ENCODE measurements around the gene ETFB.

ETFB gene

DNA sequence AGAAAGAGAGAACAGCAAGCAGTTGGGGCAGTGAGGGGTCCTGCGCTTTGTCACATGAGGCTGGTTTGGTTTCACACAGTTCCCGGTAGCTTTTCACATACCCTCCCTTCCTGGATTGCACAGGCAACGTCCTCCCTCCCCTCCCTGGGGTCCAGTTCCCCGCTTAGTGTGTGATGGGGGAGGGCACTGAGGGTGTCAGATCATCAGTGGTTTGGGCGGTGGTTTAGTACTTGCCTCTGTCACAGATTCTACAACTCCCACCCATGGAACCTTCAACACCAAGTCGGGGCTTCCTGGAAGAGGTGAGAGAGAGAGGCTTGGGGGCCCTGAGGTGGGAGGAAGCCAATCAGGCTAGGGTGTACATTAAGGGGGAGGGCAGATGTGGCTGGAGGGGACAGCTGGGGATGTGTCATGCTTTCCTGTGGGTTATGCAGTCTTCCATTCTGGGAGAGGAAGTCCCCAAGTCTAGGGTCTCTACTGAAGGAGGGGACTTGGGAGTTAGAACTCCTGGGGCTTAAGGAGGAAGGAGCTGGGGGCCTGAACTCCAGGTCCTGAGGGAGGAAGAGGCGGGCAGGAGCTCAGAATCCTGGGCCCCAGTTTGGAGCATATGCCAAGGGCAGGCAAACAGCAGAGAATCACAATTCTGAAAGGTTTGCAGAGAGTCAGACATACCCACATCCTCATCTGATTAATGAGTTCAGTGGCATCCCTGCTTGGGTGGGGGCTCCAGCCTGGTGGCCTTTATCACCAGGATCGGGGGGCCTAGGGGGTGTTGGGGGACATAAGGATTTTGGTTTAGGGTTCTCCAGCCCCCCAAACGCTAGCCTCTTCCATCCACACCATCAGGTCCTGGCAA is 6.7 kb upstream of the ETFB start, which contains the start of gene NKG7:
NKG7 (minus strand) TSS at position 6 of the 856 bp plus-strand sequence. CDS start 119 bp downstream, outside the sequence.
- no peak for DNase-seq

DNA sequence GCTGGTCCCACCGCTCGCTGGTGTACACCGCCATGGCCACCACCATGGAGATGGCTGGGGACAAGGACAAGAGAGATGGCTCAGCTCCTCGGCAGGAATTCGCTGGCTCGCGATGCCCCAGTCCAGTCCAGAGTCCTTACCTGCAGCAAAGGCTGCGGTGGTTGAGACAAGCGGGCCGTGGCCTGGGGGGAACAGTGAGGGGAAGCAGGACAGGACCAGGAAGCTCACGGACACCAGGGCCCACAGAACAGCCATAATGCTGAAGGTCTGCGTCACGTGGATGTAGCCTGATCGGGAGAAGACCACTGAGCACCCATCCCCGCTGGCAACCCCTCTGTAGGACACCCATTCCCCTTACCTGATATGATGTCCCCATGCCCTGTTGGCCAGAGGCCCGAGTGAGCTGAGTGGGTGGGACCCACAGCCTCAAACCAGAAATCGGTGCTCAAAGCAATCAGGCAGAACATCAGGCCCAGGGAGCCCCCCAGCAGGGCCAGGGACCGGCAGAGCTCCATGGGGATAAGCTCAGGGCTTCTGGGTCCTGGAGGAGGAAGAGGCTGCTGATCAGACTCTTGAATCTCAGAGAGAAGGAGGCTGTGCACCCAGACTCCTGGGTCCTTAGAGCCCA is 5.9 kb upstream of the ETFB start:
- no peak for DNase-seq

GRCh38 chr19:51371186-51371690 is 5.0 kb upstream of the ETFB start:
- no peak for DNase-seq

GRCh38 chr19:51370230-51370629 is 4.0 kb upstream of the ETFB start:
- DNase-seq: no peak

DNA sequence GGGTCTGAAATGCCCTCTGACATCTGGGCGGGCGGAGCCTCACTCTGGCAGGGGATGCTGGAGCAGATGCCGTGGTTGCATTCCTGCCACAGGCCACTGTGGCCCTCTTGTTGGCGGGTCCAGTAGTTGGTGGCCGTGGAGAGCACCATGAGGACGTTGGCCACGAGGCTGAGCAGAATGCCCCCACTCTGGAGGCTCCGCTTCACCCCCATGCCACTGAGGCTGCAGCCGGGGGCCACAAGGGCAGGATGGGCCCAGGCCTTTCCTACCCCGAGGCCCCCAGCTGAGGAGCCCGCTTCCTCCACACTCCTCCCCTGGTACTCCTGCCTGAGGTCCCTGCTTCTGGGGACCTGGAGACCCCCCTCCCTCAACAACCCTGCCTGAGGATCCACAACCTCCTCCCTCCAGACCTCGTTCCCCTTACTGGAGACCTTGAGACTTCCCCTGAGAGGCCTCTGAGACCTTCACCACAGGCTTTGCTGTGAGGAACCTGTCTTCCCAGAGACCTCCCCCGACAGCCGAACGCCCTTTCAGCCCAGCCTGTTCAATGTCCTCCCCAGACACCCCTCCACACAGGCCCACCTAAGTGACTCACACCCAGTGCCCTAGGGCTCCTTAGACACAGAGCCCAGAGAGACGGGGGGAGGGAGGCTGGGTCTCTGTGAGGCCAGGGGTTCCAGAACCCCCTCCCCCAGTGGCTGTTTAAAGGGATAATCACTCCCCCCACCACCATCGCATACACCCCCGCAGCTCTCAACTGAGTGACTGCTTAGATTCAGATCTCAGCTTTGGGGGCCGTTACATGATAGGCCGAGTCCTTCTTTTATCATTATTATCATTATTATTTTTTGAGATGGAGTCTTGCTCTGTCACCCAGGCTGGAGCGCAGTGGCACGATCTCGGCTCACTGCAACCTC is 2.4 kb upstream of the ETFB start, which contains the start of gene CLDND2:
CLDND2 (minus strand) TSS at position 638 of the 917 bp plus-strand sequence; CDS start at position 212, 426 bp downstream.
- DNase-seq: no peak

GRCh38 chr19:51367565-51368365 is 1.6 kb upstream of the ETFB start:
- DNase-seq: peak; percentile 94 to 99

DNA sequence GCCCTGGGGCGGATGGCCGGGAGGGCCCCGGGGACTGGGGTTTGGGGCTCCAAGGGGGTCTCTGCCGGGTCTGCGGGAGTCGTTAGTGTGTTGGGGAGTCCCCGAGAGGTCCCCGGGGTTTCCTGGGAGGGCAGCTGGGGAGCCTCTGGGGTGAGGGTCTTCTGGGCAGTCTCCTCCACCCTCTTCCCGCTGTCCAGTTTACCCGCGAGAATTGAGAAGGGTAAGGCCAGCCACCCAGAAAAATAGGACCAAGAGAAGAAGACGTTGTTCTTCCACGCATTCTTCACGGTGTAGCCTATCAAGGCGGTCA is 1.0 kb upstream of the ETFB start:
- DNase-seq: peak in 1 of 2 experiments; percentile 46

DNA sequence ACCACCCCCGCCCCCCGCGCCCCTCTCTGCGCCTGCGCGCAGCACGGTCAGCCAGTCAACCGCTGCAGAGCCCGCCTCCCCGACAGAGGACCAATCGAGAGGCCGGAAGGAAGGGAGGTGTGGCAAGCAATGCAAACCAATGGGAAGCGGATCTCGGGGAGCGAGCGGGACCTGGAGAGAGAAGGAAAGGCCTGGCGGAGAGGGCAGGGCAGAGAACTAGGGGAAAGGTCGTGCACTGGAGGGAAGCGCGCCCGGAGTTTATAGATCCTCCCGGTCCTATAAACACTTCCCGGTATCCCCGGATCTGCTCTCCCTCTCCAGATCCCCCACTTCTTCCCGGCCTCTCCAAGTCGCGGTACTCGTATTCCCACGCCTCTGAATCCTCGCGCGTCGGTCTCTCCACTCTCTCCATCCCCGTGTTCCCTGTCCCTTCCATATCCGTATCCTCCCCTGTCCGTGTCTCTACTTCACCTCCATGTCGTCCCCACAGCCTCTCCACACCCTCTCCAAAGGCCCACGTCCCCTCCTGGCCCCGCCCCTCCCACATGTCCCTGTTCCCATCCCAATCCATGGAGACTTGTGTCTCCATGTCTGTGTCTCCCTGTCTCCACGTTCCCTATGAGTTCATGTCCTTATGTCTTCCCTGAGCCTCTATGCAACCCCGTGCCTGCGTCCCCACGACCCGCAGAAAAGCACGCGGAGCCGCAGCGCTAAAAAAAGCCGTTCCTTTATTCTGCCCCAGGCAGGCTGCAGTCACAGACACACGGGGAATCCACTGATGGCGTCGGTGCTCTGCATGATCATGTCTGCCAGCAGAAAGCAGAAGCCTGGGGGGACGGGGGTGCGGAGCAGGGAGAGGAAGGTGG is 434 bp upstream of the ETFB start:
- DNase-seq: peak; percentile 98 to 99

DNA sequence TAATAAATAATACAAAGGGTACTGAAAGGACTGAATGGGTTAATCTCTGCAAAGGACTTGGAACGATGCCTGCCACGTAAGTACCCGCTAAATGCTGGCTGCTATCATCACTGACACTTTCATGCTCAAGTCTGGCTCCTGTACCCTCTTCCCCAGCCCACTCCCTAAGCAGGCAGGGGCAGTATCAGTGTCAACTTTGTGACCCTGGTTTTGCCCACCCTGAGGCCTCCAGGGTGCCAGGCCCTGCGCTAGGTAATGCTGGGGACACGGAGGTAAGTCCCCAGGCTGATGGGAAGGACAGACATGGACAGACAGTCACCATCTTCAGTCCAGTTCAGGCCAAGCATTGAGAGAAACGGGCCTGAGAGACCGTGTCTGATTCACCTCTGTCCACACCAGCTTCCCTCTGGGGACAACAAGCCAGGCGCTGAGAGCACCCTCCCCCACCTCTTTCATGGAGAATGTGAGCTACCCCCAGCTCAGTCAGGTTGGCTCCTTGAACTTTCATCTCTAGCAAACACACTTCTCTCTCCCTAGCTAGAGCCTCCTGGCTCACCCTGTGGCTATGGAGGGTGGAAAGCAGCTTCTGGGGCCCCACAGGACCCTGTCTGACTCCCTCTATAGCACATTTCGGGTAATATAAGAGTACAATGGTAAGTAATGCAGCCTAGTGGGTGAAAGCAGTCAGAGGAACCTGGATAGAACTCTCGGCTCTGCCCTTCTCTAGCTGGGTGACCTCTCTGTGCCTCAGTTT is 800 bp downstream of the ETFB start:
- peak in 1 of 2 experiments; percentile 31 for DNase-seq

GRCh38 chr19:51364200-51365106 is 1.7 kb downstream of the ETFB start:
- DNase-seq: no peak

GRCh38 chr19:51361239-51361638 is 4.9 kb downstream of the ETFB start:
- DNase-seq: no peak

DNA sequence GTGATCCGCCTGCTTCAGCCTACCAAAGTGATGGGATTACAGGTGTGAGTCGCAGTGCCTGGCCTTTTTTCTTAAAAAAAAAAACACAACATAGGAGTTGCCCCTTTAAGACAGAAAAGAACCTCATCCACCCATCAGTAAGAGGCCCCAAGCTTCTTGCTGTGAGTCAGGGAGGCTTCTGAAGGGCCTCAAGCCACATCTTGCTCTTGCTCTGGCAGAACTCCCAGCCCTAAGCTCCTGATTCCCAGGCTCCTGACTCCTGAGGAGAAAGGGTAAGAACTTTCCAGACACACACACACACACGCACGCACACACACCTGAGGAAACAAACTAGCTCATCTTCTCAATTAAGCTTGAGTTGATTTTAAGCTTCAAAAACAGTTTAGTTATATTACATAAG is 6.9 kb downstream of the ETFB start:
- DNase-seq: no peak

- no peak for DNase-seq
Observed at GRCh38 chr19:51357952-51358351, 8.2 kb downstream of the ETFB start.

- DNase-seq: no peak
Observed at GRCh38 chr19:51356159-51356801, 9.9 kb downstream of the ETFB start.

DNA sequence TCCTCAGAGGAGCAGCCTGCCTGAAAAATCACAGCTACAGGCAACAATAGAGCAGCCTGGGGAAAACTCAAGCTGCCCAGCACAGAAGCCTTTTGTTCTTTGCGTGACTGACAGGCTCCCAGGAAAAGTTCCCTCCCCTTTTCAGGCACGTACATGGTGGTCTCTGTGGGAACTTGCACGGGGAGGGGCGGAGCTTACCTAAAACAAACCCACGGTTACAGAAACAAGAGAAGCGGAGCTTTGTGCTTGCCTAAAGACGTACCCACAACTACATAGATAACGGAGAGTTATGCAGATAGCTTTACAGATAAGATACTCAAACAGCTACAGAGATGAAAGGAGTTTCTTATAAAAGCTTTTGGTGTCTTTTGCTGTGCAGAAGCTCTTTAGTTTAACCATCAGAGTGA is 11.4 kb downstream of the ETFB start:
- no peak for DNase-seq

GRCh38 chr19:51354103-51354741 is 12.0 kb downstream of the ETFB start:
- no peak for DNase-seq

- no peak for DNase-seq
Observed at GRCh38 chr19:51352783-51353360, 13.3 kb downstream of the ETFB start.

All from NCI-H526 (cell line).